IPS-20b (cell line): ENCODE measurements around the gene SPTLC2.
A peak's percentile ranks its signal among the peaks of the same experiment; 100 is the strongest.

Experiments used
- H3K27ac ChIP-seq: one replicate; pipeline ENCODE4 v1.5.1; 2013; ENCODE audit warnings: low read length
- H3K27me3 ChIP-seq: 2 replicates; pipeline ENCODE4 v1.6.1; 2013; ENCODE audit warnings: mild to moderate bottlenecking, low read length, inconsistent platforms; ENCODE audit not compliant: insufficient read depth
- H3K36me3 ChIP-seq: 2 replicates; pipeline ENCODE4 v1.6.1; 2013; ENCODE audit warnings: low read depth, mild to moderate bottlenecking, inconsistent platforms, low read length, moderate library complexity; ENCODE audit not compliant: insufficient read depth
- H3K4me1 ChIP-seq: 2 replicates; pipeline ENCODE4 v1.6.1; 2013; ENCODE audit warnings: mild to moderate bottlenecking, control low read depth, inconsistent platforms, low read length, moderate library complexity; ENCODE audit not compliant: insufficient read depth
- H3K4me3 ChIP-seq: 2 replicates; pipeline ENCODE4 v1.5.1; 2013; ENCODE audit warnings: mild to moderate bottlenecking, low read length, inconsistent platforms
- H3K9ac ChIP-seq: 2 replicates; pipeline ENCODE4 v1.6.1; 2013; ENCODE audit warnings: low read depth, mild to moderate bottlenecking, inconsistent platforms, low read length, moderate library complexity
- H3K9me3 ChIP-seq: 2 replicates; pipeline ENCODE4 v1.6.1; 2013; ENCODE audit warnings: mild to moderate bottlenecking, low read depth, low read length, inconsistent platforms; ENCODE audit not compliant: insufficient read depth

SPTLC2 gene

DNA sequence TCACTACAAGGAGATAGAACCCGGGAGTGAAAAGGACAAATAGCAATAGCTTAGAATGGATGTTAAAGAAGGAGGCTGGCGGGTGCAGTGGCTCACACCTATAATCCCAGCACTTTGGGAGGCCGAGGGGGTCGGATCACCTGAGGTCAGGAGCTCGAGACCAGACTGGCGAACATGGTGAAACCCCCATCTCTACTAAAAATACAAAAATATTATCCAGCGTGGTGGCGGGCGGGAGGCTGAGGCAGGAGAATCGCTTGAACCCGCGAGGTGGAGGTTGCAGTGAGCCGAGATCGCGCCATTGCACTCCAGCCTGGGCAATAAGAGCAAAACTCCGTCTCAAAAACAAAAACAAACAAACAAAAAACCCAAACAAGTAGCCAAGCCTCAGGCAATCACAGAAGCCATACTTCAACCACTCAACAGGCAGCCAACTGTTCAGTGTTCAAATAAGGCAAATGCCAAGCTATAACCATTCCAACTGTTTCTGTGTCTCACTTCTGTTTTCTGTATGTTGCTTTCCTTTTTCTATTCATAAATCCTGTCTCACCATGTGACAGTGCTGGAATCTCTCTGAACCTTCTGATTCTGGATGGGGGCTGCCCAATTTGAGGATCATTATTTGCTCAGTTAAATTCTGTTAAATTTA is 3.9 kb upstream of the SPTLC2 start:
- Histone ChIP-seq H3K4me3 (no peak overlapping the region), H3K27ac (no peak overlapping the region), H3K36me3 (no peaks in the 10 kb centered on the region), H3K27me3 (no peaks in the 10 kb centered on the region), H3K9me3 (no peaks in the 10 kb centered on the region), H3K4me1 (peaks cover 2% of the 10 kb centered on the region), H3K9ac (no peak overlapping the region)

GRCh38 chr14:77618381-77618970 is 2.0 kb upstream of the SPTLC2 start:
- Histone ChIP-seq H3K9me3 (no peaks in the 10 kb centered on the region), H3K4me1 (peaks cover 6% of the 10 kb centered on the region)

DNA sequence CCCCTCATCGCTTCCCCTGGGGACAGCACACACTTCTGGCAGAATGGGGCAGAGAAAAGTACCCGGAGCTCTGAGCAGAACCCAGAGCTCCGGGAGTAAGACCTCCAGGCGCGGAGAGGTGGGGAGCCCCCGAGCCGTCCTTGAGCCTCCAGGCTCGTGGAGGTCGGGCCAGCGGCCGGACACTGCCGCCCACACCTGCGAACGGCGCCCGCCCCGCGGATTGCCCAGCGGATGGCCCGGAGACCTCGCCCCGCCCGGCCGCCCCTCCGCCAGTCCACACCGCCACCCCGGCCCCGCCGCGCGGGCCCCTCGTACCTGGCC is 344 bp downstream of the SPTLC2 start:
- H3K9me3 ChIP-seq = no peaks in the 10 kb centered on the region
- H3K4me3 ChIP-seq = peak overlapping the region; percentile 76
- H3K27me3 ChIP-seq = no peaks in the 10 kb centered on the region
- H3K36me3 ChIP-seq = no peaks in the 10 kb centered on the region
- H3K27ac ChIP-seq = no peak overlapping the region
- peak overlapping the region; percentile 74; the same call in 1 of the 2 replicates for H3K9ac ChIP-seq
- H3K4me1 ChIP-seq = peaks cover 18% of the 10 kb centered on the region

More at GRCh38 chr14:77618381-77618970, 2.0 kb upstream of the SPTLC2 start:
- H3K27ac ChIP-seq = no peak overlapping the region
- no peaks in the 10 kb centered on the region for H3K36me3 ChIP-seq
- H3K4me3 ChIP-seq = no peak overlapping the region
- no peaks in the 10 kb centered on the region for H3K27me3 ChIP-seq
- H3K9ac ChIP-seq = no peak overlapping the region

DNA sequence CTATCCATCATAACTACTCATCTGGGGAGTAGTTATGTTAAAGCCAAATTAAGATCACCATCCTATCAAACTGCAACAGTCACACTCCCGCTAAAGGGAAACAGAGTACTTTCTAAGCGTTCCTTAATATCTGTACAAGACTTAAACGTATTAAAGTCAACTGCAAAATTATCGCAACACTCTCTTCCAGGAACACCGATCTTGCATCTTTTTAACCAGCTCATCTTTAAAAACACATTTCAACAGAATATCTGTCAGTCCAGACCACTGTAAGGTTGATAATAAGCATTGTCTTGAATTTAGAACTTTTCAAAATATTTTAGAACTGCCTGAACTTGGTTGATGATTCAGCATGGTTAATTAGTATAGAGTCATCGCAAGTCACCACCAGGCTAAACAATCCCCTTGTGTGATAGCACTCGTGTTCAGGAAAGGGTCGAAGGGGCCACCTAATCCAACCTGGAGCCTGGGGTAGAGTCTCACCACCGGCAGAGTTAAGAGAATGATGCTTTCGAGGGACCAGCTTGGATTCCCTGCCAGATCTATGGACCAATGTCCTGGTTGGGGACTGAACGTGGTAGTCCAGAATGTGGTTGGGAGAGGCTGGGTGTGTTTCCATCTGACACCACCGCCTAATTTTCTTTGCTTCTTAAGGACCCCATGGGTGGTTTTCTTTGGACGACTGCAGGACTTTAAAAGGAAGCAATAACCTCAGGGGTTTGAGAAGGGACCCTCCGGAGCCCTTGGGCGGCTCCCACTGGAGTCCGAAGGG is 890 bp downstream of the SPTLC2 start:
- no peaks in the 10 kb centered on the region for H3K36me3 ChIP-seq
- no peaks in the 10 kb centered on the region for H3K27me3 ChIP-seq
- peak overlapping the region; percentile 74 for H3K9ac ChIP-seq
- peak overlapping the region; percentile 76 for H3K4me3 ChIP-seq
- no peak overlapping the region for H3K27ac ChIP-seq
- H3K4me1 ChIP-seq = peaks cover 18% of the 10 kb centered on the region
- H3K9me3 ChIP-seq = no peaks in the 10 kb centered on the region

DNA sequence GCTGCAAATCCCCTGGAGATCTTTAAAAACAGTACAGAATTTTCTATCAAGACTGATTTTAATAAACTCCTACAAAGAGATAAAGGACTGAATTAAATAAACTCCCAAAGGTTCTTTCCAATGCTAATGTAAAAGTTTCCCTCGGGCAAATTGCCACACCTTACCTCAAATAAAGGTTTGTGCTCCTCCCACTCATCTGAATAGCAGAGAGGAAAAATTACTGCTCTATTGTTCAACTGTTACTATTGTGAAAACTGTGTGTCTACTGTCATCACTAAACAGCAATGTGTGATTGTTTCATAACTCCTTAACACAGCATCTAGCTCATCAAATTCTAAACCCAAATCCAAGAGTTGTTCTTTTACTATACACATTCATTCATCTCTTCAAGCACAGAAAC is 3.2 kb downstream of the SPTLC2 start:
- Histone ChIP-seq H3K4me1 (peaks cover 18% of the 10 kb centered on the region), H3K9me3 (no peaks in the 10 kb centered on the region), H3K27ac (no peak overlapping the region), H3K36me3 (no peaks in the 10 kb centered on the region), H3K9ac (no peak overlapping the region), H3K27me3 (no peaks in the 10 kb centered on the region), H3K4me3 (no peak overlapping the region; the same call in 1 of the 2 replicates)

- H3K27me3 ChIP-seq = no peaks in the 10 kb centered on the region
- no peak overlapping the region for H3K4me3 ChIP-seq
- peak overlapping the region; percentile 16; the same call in 1 of the 2 replicates for H3K9ac ChIP-seq
- H3K4me1 ChIP-seq = peaks cover 24% of the 10 kb centered on the region
- H3K36me3 ChIP-seq = no peaks in the 10 kb centered on the region
- H3K27ac ChIP-seq = no peak overlapping the region
- no peaks in the 10 kb centered on the region for H3K9me3 ChIP-seq
Observed at GRCh38 chr14:77612011-77612620, 4.3 kb downstream of the SPTLC2 start.

GRCh38 chr14:77610553-77610952 is 5.9 kb downstream of the SPTLC2 start:
- Histone ChIP-seq H3K4me3 (no peak overlapping the region), H3K27ac (no peak overlapping the region), H3K9me3 (no peaks in the 10 kb centered on the region), H3K27me3 (no peaks in the 10 kb centered on the region), H3K9ac (no peak overlapping the region), H3K36me3 (no peaks in the 10 kb centered on the region), H3K4me1 (peaks cover 24% of the 10 kb centered on the region)

DNA sequence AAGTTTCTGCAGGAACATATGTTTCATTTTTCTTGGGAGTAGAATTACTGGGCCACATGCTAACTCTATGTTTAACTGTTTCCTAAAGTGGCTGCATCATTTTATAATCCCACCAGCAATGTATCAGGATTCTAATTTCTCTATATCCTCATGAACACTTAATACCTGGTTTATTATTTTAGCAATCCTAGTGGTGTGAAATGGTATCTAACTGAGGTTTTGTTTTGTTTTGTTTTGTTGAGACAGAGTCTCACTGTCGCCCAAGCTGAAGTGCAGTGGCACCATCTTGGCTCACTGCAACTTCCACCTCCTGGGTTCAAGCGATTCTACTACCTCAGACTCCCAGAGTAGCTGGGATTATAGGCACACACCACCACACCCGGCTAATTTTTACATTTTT is 6.5 kb downstream of the SPTLC2 start:
- Histone ChIP-seq H3K9ac (no peak overlapping the region), H3K4me1 (peaks cover 18% of the 10 kb centered on the region), H3K9me3 (no peaks in the 10 kb centered on the region), H3K36me3 (no peaks in the 10 kb centered on the region), H3K27me3 (no peaks in the 10 kb centered on the region), H3K4me3 (no peak overlapping the region), H3K27ac (no peak overlapping the region)

- Histone ChIP-seq H3K4me3 (no peak overlapping the region), H3K4me1 (peaks cover 16% of the 10 kb centered on the region), H3K27me3 (no peaks in the 10 kb centered on the region), H3K27ac (no peak overlapping the region), H3K36me3 (0 out of 2 replicates have a peak, but pooled peaks cover 5% of the 10 kb centered on the region), H3K9ac (no peak overlapping the region), H3K9me3 (no peaks in the 10 kb centered on the region)
Observed at GRCh38 chr14:77607741-77608302, 8.6 kb downstream of the SPTLC2 start.

DNA sequence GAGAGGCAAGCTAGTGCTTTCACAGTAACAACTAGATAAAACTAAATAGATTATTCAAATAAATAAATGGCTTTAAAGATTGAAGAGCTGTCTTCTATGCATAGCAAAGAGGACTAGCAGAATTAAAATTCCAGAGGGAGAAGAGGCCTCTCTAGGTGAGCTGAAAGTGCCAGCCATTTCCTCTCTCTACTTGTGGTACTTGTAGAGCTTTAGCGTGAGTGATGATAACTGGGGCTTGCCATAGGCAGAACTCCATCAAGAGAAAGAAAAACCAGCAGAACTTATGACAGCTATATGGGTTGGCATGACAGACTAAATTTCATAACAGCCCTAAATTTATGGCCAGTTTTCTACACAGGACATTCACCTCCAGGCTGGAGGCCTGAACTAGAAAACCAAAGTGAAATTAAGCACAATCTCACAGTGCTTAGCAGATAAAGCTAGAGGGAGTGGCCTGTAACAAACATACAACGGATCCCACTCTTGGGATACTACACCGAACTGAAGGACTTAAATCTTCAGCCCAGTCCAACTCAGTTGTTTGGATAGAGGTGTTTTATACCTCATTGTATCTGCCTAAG is 11.0 kb downstream of the SPTLC2 start:
- Histone ChIP-seq H3K9ac (no peak overlapping the region), H3K27ac (no peak overlapping the region), H3K9me3 (peaks cover 7% of the 10 kb centered on the region; the same call in 1 of the 2 replicates), H3K4me3 (no peak overlapping the region), H3K36me3 (0 out of 2 replicates have a peak, but pooled peaks cover 7% of the 10 kb centered on the region), H3K27me3 (no peaks in the 10 kb centered on the region), H3K4me1 (peaks cover 6% of the 10 kb centered on the region; the same call in 1 of the 2 replicates)

GRCh38 chr14:77603654-77604255 is 12.7 kb downstream of the SPTLC2 start:
- no peak overlapping the region for H3K9ac ChIP-seq
- H3K9me3 ChIP-seq = peaks cover 7% of the 10 kb centered on the region; the same call in 1 of the 2 replicates
- no peaks in the 10 kb centered on the region for H3K27me3 ChIP-seq
- H3K4me1 ChIP-seq = peaks cover 6% of the 10 kb centered on the region
- H3K4me3 ChIP-seq = no peak overlapping the region
- 0 out of 2 replicates have a peak, but pooled peaks cover 7% of the 10 kb centered on the region for H3K36me3 ChIP-seq
- H3K27ac ChIP-seq = no peak overlapping the region
